HG03196 (cell line): ENCODE data around the gene SLC7A7.
"Not testable (repeated sequence)": the region's sequence is repeated elsewhere in the genome, so short reads cannot be mapped to it uniquely, and the experiment has no call there.

Experiments used
- ATAC-seq: cut with Tn5 transposase; IDR thresholded peaks from one replicate; pipeline ENCODE4 v1.9.1; 2021; ENCODE audit not compliant: unreplicated experiment

SLC7A7 gene

DNA sequence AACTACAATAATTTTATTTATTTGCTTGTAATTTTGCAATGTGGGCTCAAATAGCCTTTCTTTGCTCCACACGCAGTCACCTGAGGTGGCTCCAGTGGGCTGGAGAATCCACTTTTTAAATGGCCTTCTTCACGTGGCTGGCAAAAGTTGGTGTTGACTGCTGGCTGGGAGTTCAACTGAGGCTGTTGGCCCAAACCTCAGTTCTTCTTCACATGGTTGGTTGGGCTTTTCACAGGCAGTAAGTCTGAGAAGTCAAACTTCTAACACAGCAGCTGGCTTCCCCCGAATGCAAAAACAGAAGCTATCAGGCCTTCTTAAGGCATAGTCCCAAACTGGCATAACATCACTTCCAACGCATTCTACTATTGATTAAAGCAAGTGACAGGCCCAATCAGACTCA, 50.9 kb downstream of the SLC7A7 start:
- ATAC-seq, result no peak

DNA sequence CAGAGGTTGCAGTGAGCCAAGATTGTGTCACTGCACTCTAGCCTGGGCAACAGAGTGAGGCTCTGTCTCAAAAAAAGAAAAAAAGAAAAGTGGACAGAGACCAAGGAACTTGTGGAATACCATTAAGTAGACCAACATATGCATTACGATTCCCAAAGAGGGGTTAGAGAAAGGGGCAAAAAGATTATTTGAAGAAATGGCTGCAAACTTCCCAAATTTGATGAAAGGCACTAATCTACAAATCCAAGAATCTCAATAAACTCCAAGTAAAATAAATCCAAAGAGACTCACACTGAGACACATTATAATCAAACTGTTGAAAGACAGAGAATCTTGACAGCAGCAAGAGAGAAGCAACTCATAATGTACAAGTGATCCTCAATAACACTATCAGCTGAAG, 53.5 kb downstream of the SLC7A7 start:
- no peak for ATAC-seq

GRCh38 chr14:22757972-22758650, 57.1 kb downstream of the SLC7A7 start:
- ATAC-seq, result not testable (repeated sequence)

- no peak for ATAC-seq
Observed at GRCh38 chr14:22753586-22753985, 61.6 kb downstream of the SLC7A7 start.

DNA sequence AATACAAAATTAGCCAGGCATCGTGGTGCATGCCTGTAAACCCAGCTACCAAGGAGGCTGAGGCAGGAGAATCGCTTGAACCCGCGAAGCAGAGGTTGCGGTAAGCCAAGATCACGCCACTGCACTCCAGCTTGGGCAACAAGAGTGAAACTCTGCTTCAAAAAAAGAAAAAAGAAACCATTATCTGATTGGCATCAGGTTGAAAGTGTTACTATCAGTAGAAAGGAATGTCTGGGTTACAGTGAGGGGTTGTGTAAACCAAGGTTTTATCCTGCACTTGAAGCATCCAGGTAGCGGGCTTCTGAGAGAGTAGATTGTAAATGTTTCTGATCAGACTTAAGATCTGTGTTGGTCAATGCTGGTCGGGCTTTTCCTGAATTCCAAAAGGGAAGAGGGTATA, 62.8 kb downstream of the SLC7A7 start:
- no peak for ATAC-seq

- ATAC-seq, result no peak
Observed at GRCh38 chr14:22748631-22749068, 66.6 kb downstream of the SLC7A7 start.

- no peak for ATAC-seq
Observed at GRCh38 chr14:22748206-22748605, 67.0 kb downstream of the SLC7A7 start.

DNA sequence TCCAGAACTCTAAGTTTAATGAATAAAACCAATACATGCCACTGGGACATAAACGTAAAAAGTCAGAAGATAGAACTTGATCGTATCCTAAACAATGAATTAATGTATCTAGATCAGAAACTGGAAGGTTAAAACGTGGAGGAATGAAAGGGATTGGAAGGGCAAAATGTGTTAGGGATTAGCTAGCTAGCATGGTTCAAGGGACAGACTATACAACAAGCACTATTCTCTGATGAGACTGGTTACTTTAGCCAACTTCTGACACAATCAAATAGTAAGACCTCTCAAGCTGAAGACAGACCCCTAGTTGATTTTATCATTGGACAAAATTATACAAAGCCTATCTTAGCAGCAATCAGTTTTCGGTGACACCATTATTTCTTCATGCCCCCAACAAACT, 67.5 kb downstream of the SLC7A7 start:
- no peak for ATAC-seq

GRCh38 chr14:22740020-22740419, 75.2 kb downstream of the SLC7A7 start:
- ATAC-seq, result no peak

- no peak for ATAC-seq
Observed at GRCh38 chr14:22739423-22739822, 75.8 kb downstream of the SLC7A7 start.

DNA sequence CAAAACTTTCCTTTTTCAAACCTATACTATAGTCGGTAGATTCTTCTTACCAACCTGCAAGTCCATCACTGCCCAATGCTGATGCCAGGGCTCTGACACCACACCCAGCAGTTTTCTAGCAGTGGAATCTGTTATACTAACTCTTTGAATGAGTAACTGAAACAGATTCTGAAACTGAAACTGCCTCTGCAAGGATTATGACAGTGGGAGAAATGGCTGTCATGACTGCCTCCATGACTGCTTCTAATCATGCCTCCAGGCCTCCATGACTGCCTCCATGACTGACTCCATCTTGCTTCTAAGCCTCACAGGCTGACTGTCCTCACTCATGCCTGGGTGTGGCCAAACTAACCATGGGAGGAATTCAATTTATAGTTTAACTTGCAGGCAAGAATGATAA, 78.2 kb downstream of the SLC7A7 start:
- ATAC-seq, result peak; percentile 80

DNA sequence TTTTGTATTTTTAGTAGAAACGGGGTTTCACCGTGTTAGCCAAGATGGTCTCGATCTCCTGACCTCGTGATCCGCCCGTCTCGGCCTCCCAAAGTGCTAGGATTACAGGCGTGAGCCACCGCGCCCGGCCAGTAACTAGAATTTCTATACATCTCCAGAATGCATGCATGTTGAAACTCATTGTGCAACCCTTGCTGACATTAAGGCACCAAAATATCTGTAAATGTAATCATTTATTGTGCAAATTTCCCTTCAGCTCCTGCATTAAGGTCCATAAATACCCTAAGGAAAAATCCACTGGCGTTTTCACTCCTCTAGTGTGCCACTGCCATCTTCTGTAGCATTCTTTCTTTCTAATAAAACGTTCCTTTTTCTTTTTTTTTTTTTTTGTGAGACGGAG, 78.9 kb downstream of the SLC7A7 start:
- ATAC-seq, result not testable (repeated sequence)

DNA sequence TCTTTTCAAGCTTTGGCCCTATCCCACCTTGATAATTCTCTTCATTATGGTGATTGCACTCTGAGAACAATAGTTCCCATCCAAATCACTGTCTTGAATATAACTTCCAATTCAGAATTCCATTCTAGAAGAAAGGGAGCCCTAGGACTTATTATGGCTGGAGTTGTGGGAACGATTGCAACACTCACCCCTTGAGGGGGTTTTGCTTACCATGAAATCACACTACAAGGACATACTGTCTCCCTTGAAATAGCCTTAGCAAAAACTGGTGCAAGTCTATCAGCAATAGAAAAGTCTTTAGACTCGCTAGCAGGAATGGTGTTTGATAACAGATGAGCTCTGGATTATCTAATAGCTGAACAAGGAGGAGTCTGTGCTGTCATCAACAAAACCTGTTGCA, 80.1 kb downstream of the SLC7A7 start:
- no peak for ATAC-seq

DNA sequence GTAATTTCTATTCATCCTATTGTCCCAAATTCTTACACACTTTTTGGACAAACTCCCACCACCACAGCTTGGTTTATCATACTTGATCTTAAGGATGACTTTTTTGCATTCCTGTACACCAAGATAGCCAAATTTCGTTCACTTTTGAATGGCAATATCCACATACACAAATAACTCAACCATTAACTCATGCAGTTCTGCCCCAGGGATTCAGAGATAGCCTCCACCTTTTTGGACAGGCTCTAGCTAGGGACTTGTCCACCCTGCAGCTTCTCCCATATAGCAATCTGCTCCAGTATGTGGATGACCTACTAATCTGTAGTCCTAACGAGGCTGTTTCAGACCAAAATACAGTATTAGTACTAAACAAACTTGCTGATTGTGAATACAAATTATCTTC, 81.4 kb downstream of the SLC7A7 start:
- ATAC-seq, result no peak

- not testable (repeated sequence) for ATAC-seq
Observed at GRCh38 chr14:22732062-22732461, 83.2 kb downstream of the SLC7A7 start.

DNA sequence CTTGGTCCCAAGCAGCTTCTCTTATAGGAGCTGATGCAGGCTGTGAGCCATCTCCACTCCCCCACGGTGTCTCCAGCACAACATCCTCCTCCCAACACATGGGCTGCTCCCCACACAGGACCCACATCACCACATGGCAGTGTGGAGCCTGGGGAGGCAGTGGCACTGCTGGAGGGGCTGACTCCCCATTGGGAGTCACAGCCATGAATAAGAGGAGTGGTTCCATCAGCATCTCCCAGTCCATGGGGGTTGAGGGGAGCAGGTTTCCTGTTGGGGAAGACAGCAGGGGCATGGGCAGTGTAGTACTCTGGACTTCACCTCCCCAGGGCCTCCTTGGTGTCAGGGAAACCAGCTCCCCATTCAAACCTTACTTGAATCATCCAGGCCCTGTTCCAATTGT, 89.2 kb downstream of the SLC7A7 start:
- ATAC-seq, result no peak

- not testable (repeated sequence) for ATAC-seq
Observed at GRCh38 chr14:22725374-22725773, 89.9 kb downstream of the SLC7A7 start.

- ATAC-seq, result not testable (repeated sequence)
Observed at GRCh38 chr14:22724847-22725246, 90.4 kb downstream of the SLC7A7 start.

DNA sequence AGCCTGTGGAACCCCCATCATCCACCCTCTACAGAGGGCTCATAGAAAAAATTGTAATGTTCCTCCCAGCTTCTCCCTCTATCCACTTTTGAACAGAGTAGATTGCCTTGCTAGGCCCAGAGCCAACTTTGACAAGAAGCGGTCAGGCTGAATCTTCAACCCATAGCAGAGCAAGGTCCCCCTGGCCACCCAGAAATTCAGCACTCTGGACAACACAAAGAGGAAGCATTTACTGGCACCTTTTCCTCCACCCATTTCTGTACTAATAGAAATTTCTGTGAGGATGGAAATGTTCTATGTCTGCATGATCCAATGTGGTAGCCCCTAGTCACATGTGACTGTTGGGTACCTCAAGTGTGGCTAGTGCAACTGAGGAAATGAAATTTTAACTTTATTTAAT, 91.4 kb downstream of the SLC7A7 start:
- ATAC-seq, result no peak
